ENCODE results near the gene DOCK3. TPM values are rescaled to one million over a fixed set of nuclear protein-coding genes. Genes with fewer than 3 reads are reported as not detected.

Gene DOCK3
- total RNA-seq, 1 experiment from 2014 or later: 0.15 TPM

- TF ChIP-seq CTCF (conservative IDR thresholded peaks at IDR 0.05; ENCODE audit: low read depth, low read length) (no peak), EZH2 (IDR thresholded peaks at IDR 0.05; ENCODE audit: low read length, unreplicated experiment) (no peak), EZH2phosphoT487 (IDR thresholded peaks at IDR 0.05; ENCODE audit: borderline replicate concordance, low read length) (no peak)
- no peak overlapping the region for H3K4me2 ChIP-seq (ENCODE audit: low read length)
- ChIA-PET POLR2A (ENCODE audit: unreplicated experiment) (no interaction called here), CTCF (no interaction called here)
- H3K9ac ChIP-seq (ENCODE audit: low read length): no peak overlapping the region
- H3K79me2 ChIP-seq (ENCODE audit: low read length): no peaks in the 10 kb centered on the region
- H2AFZ ChIP-seq (ENCODE audit: low read length): no peak overlapping the region
- no peaks in the 10 kb centered on the region for H3K9me3 ChIP-seq (ENCODE audit: low read length)
- H4K20me1 ChIP-seq (ENCODE audit: low read length): no peaks in the 10 kb centered on the region
- peaks cover 84% of the 10 kb centered on the region for H3K27me3 ChIP-seq (ENCODE audit: low read length)
- DNase-seq (no peak), ATAC-seq (no peak)
- no peak overlapping the region for H3K4me3 ChIP-seq (ENCODE audit: low read length)
- no peak overlapping the region for H3K27ac ChIP-seq (ENCODE audit: low read length)
- BruUV-seq (replicated peaks): no TSS peak
- no peaks in the 10 kb centered on the region for H3F3A ChIP-seq (ENCODE audit: low read length, unreplicated experiment)
- no peaks in the 10 kb centered on the region for H3K9me2 ChIP-seq (replicated peaks; ENCODE audit: low read length)
- H3K4me1 ChIP-seq (ENCODE audit: insufficient read depth, low read length): no peaks in the 10 kb centered on the region
- intact Hi-C loops (cut with micrococcal nuclease): no loop called here
- no peaks in the 10 kb centered on the region for H3K36me3 ChIP-seq (ENCODE audit: low read depth, low read length)
Measured at GRCh38 chr3:51279448-51279847, 604.7 kb downstream of the DOCK3 start.

- no peak overlapping the region for H3K9ac ChIP-seq (ENCODE audit: low read length)
- peaks cover 85% of the 10 kb centered on the region for H3K27me3 ChIP-seq (ENCODE audit: low read length)
- H3F3A ChIP-seq (ENCODE audit: low read length, unreplicated experiment): no peaks in the 10 kb centered on the region
- no peak overlapping the region for H2AFZ ChIP-seq (ENCODE audit: low read length)
- intact Hi-C loops (cut with micrococcal nuclease): no loop called here
- ChIA-PET CTCF (no interaction called here), POLR2A (ENCODE audit: unreplicated experiment) (no interaction called here)
- H3K27ac ChIP-seq (ENCODE audit: low read length): no peak overlapping the region
- no peaks in the 10 kb centered on the region for H3K9me3 ChIP-seq (ENCODE audit: low read length)
- ATAC-seq: no peak
- H3K4me1 ChIP-seq (ENCODE audit: insufficient read depth, low read length): no peaks in the 10 kb centered on the region
- no peaks in the 10 kb centered on the region for H3K79me2 ChIP-seq (ENCODE audit: low read length)
- H3K4me2 ChIP-seq (ENCODE audit: low read length): no peak overlapping the region
- no peaks in the 10 kb centered on the region for H4K20me1 ChIP-seq (ENCODE audit: low read length)
- no peaks in the 10 kb centered on the region for H3K36me3 ChIP-seq (ENCODE audit: low read depth, low read length)
- TF ChIP-seq EZH2phosphoT487 (IDR thresholded peaks at IDR 0.05; ENCODE audit: borderline replicate concordance, low read length) (no peak), CTCF (conservative IDR thresholded peaks at IDR 0.05; ENCODE audit: low read depth, low read length) (no peak), EZH2 (IDR thresholded peaks at IDR 0.05; ENCODE audit: low read length, unreplicated experiment) (no peak)
- H3K9me2 ChIP-seq (replicated peaks; ENCODE audit: low read length): no peaks in the 10 kb centered on the region
- no TSS peak for BruUV-seq (replicated peaks)
- no peak for DNase-seq
- H3K4me3 ChIP-seq (ENCODE audit: low read length): no peak overlapping the region
Measured at GRCh38 chr3:51280176-51280575, 605.4 kb downstream of the DOCK3 start.

GRCh38 chr3:51282931-51283330 lies 608.2 kb downstream of the DOCK3 start:
- TF ChIP-seq EZH2 (IDR thresholded peaks at IDR 0.05; ENCODE audit: low read length, unreplicated experiment) (no peak), CTCF (conservative IDR thresholded peaks at IDR 0.05; ENCODE audit: low read depth, low read length) (no peak), EZH2phosphoT487 (IDR thresholded peaks at IDR 0.05; ENCODE audit: borderline replicate concordance, low read length) (no peak)
- peaks cover 61% of the 10 kb centered on the region for H3K27me3 ChIP-seq (ENCODE audit: low read length)
- no peak overlapping the region for H3K9ac ChIP-seq (ENCODE audit: low read length)
- no peaks in the 10 kb centered on the region for H3F3A ChIP-seq (ENCODE audit: low read length, unreplicated experiment)
- ChIA-PET POLR2A (ENCODE audit: unreplicated experiment) (no interaction called here), CTCF (no interaction called here)
- DNase-seq: no peak
- ATAC-seq: no peak
- H3K4me1 ChIP-seq (ENCODE audit: insufficient read depth, low read length): no peaks in the 10 kb centered on the region
- H3K79me2 ChIP-seq (ENCODE audit: low read length): no peaks in the 10 kb centered on the region
- BruUV-seq (replicated peaks): no TSS peak
- no peaks in the 10 kb centered on the region for H3K9me2 ChIP-seq (replicated peaks; ENCODE audit: low read length)
- intact Hi-C loops (cut with micrococcal nuclease): no loop called here
- H2AFZ ChIP-seq (ENCODE audit: low read length): no peak overlapping the region
- no peak overlapping the region for H3K4me2 ChIP-seq (ENCODE audit: low read length)
- H3K9me3 ChIP-seq (ENCODE audit: low read length): no peaks in the 10 kb centered on the region
- H3K27ac ChIP-seq (ENCODE audit: low read length): no peak overlapping the region
- H3K4me3 ChIP-seq (ENCODE audit: low read length): no peak overlapping the region
- no peaks in the 10 kb centered on the region for H4K20me1 ChIP-seq (ENCODE audit: low read length)
- no peaks in the 10 kb centered on the region for H3K36me3 ChIP-seq (ENCODE audit: low read depth, low read length)

Measured in PC-3 (cell line).